HG03108 (cell line): ENCODE data around the gene TACC3.

Source experiments
- ATAC-seq: cut with Tn5 transposase; IDR thresholded peaks from one replicate; pipeline ENCODE4 v1.9.1; 2021; ENCODE audit warnings: moderate library complexity; ENCODE audit not compliant: unreplicated experiment

TACC3 gene

DNA sequence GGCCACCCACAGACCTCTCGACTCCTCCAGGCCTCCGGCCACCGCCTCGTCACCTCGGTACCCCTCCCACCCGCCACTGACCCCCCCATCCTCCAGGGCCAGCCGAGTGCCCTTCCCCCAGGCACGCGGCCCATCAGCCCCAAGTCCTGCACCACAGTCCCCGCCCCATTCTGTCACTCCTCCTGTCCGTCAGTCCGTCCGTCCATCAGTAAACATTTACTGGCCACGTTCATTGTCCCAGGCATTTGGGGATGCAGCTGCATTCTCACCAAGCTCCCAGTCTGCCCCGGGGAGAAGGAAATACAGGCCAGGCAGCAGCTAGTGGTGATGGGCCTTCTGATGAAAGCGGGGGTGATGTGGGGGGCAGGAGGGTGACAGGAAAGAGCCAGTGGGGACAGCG is 36.5 kb downstream of the TACC3 start:
- ATAC-seq, result no peak

GRCh38 chr4:1758306-1759121 is 37.2 kb downstream of the TACC3 start:
- ATAC-seq, result no peak

DNA sequence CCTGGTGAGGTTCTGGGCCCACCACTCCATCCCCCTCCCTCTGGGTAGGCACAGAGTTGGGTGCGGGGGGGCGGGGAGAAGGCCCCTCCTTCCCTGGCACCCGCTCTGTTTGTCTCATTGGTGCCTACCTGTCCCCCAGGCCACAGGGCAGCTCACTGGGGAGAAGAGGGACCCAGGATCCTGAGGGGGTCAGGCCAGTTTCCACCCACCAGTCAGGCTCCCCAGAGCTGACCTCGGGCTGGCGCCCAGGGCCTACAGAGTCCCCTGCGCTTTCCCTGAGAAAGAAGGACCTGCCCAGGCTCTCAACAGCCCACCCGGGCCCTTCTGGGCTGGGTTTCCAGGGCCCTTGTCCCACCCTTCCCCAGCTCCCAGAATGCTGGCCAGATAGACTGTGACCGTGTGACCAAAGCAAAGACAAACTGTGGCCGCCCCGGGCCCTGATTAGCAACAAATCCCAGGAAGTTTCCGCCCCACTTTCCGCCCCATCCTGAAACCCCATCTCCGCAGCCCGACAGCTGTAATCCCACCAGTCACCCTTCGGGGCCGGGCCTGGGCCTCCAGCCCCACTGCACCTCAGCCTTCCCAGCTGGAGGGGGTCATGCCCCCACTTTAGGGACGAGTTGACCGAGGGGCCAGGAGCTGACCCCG is 38.0 kb downstream of the TACC3 start:
- no peak for ATAC-seq

GRCh38 chr4:1759818-1760223 is 38.5 kb downstream of the TACC3 start:
- ATAC-seq, result no peak

- ATAC-seq, result no peak
Measured at GRCh38 chr4:1760521-1761071, 39.3 kb downstream of the TACC3 start.

DNA sequence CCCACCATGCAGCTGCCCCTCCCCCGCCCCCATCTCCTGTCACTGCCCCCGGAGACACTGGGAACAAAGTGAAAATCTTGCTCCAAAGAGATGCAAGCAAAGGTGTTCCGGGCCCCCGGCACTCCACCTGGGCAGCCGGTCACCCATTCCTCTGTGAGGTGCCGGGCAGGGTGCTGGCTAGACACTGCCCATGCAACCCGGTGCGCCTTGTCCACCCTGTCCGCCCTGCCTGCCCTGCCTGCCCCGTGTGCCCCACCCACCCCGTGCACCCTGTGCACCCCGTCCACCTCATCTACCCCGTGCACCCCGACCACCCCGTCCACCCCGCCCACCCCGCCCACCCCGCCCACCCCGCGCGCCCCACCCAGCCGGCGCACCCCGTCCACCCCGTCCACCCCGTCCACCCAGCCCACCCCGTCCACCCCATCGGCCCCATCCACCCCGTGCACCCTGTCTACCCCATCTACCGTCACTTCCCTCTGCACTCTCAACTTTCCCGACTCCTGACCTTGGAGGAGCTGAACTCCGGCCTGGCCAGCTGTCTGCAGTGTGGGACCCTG is 39.9 kb downstream of the TACC3 start:
- ATAC-seq, result no peak

- ATAC-seq, result no peak
Measured at GRCh38 chr4:1762264-1763010, 41.1 kb downstream of the TACC3 start.

DNA sequence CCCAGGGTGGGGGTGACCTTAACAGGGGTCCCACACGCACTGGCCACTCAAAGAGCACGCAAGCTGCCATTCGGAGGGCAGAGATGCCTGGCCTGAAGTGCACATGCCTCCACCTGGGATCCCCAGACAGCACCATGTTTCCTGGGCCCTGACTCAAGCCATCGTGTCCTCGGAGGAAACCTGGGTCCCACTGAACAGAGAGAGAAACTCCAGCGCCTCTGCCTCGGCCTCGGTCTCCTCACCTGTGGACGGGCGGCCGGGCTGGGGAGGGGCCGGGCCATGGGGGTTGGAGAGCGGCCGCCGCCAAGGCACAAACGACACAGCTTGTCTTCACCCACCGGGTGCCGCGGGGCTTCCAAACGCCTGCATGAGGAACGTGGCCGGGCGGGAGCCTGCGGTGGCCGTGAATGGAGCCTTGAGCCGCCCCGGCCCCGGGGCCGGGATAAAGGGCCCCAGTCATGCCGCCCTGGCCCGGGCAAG is 41.8 kb downstream of the TACC3 start:
- no peak for ATAC-seq

DNA sequence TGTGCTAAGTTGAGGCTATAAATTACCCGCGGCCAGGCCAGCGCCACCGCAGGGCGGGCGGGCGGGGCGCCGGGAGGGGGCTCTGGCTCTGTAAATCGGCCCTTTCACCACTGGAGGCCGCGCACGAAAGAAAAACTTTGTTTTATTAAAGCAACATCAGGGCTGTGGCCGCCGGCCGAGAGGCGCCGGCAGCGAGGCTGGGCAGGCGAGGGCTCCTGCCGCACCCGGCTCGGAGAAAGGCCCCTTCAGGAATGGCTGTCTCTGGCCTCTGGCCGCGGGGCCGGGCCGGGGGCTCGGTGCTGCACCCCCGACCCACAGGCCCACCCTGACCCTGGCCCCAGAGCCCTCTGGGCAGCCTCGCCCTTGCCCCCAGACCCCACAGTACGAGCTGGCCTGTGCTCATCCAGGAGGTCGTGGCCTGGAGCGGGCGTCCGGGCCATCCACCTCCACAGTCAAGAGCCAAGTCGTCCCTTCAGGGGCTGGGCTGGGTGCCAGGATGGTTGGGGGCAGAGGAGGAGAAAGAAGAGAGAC is 42.3 kb downstream of the TACC3 start:
- no peak for ATAC-seq

DNA sequence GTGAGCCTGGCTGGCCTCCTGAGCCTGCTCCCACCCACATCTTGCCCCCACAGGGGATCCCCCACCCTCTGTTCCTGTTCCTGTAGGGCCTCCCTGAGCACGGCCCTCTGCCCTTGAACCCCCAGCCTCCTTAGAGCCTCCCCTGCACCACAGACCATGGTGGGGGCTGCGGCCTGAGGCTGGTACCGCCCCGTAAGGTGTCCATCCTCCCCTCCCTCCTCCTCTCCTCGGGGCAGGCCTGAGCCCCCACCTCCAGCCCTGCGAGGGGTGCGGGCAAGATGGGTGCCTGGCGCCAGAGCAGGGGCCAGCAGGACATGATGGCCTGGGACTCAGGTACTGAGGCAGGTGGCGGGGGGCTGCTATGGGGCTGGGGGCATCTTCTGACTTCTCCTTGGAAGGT is 43.3 kb downstream of the TACC3 start:
- no peak for ATAC-seq

DNA sequence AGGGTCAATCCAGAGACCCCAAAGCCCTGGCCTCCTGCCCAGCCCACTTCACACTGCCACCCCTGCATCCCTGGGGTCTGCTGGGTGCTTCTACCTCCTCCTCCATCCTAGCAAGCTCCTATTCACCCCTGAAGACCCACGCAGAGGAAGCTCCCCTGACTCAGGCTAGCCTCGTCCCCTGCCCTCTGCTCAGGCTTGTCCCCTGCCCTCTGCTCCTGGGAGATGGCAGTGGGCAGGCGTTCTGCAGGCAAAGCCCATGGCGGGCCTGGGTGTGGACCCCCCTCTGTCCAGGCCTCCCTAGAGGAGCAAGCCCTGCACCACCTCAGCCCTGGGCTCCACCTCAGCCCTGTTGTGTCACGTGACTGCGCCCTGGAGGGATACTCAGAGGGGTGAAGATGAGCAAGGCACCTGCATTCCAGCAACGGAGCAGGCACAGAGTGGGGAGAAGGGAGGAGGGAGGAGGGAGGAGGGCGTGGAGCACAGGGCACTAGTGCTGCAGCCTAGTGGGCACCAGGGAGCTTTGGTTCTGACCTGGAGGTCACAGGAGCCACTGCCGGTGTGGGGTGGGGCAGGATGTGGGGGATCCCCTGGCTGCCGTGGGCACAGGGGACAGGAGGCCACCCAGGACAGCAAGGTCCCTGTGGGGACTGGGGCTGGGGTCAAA is 44.2 kb downstream of the TACC3 start:
- no peak for ATAC-seq

- no peak for ATAC-seq
Measured at GRCh38 chr4:1766106-1767060, 45.1 kb downstream of the TACC3 start.

DNA sequence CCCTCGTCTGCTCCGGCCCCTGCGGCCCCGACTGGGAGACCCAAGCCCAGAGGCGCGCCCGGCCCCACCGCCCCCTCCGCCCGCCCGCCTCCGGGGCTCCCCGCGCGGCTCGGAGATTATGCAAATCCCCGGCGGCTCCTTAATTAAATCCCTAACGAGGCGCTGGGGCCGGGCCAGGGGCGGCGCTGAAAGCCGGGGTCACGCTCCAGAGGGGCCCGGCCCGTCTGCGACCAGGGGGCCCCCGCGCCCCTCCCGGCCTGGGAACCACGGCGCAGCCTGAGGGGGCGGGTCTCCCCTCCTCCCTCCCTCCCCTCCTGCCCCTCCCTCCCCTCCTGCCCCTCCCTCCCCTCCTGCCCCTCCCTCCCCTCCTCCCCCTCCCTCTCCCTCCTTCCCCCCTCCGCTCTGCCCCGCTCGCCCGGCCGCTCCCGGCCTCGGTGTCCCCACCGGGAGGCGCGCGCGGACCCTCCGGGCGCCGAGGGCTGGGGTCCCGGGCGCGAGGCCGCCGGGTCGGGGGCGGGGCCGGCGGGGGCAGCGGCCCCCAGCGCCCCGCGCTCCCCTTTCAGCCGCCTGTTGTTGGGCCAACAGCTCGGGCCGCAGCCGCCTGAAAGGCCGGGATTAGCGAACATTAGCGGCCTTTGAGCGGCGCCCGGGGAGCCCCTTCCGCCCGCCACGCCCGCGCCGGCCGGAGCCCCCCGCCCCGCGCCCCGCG is 45.9 kb downstream of the TACC3 start:
- ATAC-seq, result no peak

GRCh38 chr4:1767770-1768366 is 46.5 kb downstream of the TACC3 start:
- no peak for ATAC-seq

- ATAC-seq, result no peak
Measured at GRCh38 chr4:1768367-1769034, 47.2 kb downstream of the TACC3 start.

DNA sequence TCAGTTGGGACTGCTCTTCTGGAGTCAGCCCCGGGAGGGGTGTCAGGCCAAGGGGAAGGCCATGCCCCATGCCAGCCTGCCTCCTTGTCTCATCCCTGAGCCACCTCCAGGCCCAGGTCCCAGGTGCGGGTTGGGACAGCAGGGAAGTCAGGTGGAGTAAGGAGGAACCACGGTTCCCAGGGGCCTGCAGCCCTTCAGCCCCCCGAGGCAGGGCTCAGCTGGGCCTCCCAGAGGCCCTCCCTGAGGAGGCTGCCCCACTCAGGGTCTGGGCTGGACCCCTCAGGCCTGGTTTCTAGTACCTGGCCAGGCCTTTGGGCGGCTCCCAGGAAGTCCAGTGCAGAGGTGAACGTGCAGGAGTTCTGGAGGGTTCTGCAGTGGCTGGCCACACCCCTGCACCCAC is 48.4 kb downstream of the TACC3 start:
- no peak for ATAC-seq

GRCh38 chr4:1770245-1770644 is 48.9 kb downstream of the TACC3 start:
- no peak for ATAC-seq

DNA sequence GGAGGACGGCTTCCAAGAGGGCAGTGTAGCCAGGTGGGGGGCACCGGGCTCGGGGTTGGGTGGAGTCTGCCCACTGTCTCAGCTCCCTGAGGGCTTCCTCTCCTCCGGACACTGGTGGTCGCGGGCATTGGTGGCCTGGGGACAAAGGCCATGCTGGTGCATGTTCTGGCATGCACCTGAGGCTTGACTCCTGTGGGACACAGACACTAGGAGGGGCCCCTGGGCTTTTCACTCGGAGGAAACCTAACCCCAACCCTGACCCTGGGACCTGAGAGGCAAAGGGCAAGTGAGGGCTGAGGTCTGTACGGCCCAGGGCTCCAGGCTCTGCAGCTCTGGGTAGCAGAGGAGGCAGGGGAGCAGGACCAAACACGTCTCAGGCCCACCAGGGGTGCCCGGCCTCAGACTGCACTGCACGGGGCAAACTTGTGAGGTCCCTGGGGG is 49.5 kb downstream of the TACC3 start:
- ATAC-seq, result no peak
